ENCODE measurements around the gene CCDC117.

GRCh38 chr22:28750471-28750881, 22.0 kb upstream of the CCDC117 start:
- TF ChIP-seq POLR2AphosphoS5 (IDR thresholded peaks at IDR 0.05) (no peak), CTCF (IDR thresholded peaks at IDR 0.05; ENCODE audit: poor library complexity, severe bottlenecking) (no peak), RAD21 (conservative IDR thresholded peaks at IDR 0.05) (no peak), MXI1 (conservative IDR thresholded peaks at IDR 0.05; ENCODE audit: poor library complexity, severe bottlenecking) (no peak), EZH2 (IDR thresholded peaks at IDR 0.05; ENCODE audit: borderline replicate concordance, insufficient read depth, low read length, poor library complexity, severe bottlenecking) (no peak), SMC3 (conservative IDR thresholded peaks at IDR 0.05; ENCODE audit: poor library complexity) (no peak)
- TF ChIP-seq, protein P1, sequence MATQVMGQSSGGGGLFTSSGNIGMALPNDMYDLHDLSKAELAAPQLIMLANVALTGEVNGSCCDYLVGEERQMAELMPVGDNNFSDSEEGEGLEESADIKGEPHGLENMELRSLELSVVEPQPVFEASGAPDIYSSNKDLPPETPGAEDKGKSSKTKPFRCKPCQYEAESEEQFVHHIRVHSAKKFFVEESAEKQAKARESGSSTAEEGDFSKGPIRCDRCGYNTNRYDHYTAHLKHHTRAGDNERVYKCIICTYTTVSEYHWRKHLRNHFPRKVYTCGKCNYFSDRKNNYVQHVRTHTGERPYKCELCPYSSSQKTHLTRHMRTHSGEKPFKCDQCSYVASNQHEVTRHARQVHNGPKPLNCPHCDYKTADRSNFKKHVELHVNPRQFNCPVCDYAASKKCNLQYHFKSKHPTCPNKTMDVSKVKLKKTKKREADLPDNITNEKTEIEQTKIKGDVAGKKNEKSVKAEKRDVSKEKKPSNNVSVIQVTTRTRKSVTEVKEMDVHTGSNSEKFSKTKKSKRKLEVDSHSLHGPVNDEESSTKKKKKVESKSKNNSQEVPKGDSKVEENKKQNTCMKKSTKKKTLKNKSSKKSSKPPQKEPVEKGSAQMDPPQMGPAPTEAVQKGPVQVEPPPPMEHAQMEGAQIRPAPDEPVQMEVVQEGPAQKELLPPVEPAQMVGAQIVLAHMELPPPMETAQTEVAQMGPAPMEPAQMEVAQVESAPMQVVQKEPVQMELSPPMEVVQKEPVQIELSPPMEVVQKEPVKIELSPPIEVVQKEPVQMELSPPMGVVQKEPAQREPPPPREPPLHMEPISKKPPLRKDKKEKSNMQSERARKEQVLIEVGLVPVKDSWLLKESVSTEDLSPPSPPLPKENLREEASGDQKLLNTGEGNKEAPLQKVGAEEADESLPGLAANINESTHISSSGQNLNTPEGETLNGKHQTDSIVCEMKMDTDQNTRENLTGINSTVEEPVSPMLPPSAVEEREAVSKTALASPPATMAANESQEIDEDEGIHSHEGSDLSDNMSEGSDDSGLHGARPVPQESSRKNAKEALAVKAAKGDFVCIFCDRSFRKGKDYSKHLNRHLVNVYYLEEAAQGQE (IDR thresholded peaks at IDR 0.05; ENCODE audit: borderline replicate concordance) = no peak
